K562 (cell line): ENCODE data around the gene HCAR3. TPM values are rescaled to one million over a fixed set of nuclear protein-coding genes. Genes with fewer than 3 reads are reported as not detected.

Source experiments
- ATAC-seq: fragments of 200-7000 bp; cut with Tn5 transposase; 3 replicates; pipeline ENCODE4 v1.9.1; 2020; ENCODE audit warnings: moderate library complexity
- BruUV-seq: library from RNA; stranded (reverse); fragments of 400-500 nt; replicated peaks from 2 replicates; lab custom pipeline; 2021; lab: Mats Ljungman, UMichigan
- CTCF ChIA-PET: fragments of 300-600 bp; formaldehyde crosslinking; extraction: SDS; loops from one replicate; lab custom pipeline; 2021; ENCODE audit warnings: low intra/inter-chr PET ratio; lab: Yijun Ruan, JAX
- POLR2A ChIA-PET: fragments of 300-600, 350-650 bp; sonication (Branson Sonifier 250); formaldehyde crosslinking; extraction: SDS; loops from one replicate; lab custom pipeline; 2021; ENCODE audit warnings: antibody characterized with exemption, inconsistent platforms; lab: Yijun Ruan, JAX
- DNase-seq, 4 experiments: peaks; one replicate each; pipeline versions ENCODE4 v3.0.0 to v3.0.0-alpha.2; 2011 to 2018; ENCODE audit warnings: low spot score in 3 of 4, mixed read lengths in 3 of 4; ENCODE audit errors: extremely low read depth in 1 of 4
- FAIRE-seq: peaks from 2 replicates; lab custom pipeline; 2011; peaks lifted over from hg19 to GRCh38; lab: Jason Lieb, UNC
- H2AFZ ChIP-seq: 2 replicates; pipeline ENCODE4 v1.6.0; 2011; ENCODE audit warnings: low read depth, low read length, control low read depth, inconsistent platforms
- H3K27ac ChIP-seq: fragments of 200-600 bp; 3 replicates; pipeline ENCODE4 v1.8.0; 2011; ENCODE audit warnings: low read depth, mild to moderate bottlenecking, control low read depth, inconsistent platforms, low read length, moderate library complexity, mixed read lengths; ENCODE audit errors: extremely low read depth
- H3K27me3 ChIP-seq, 2 experiments: fragments of 300-600 bp in 1 of 2; 2 replicates in 1 of 2; 3 replicates in 1 of 2; pipeline versions ENCODE4 v1.6.0 to v1.8.0; 2011; ENCODE audit warnings: inconsistent platforms in 2 of 2, low read length in 2 of 2, mild to moderate bottlenecking in 1 of 2, mixed read lengths in 1 of 2, moderate library complexity in 1 of 2; ENCODE audit not compliant: control insufficient read depth in 2 of 2, insufficient read depth in 2 of 2
- H3K36me3 ChIP-seq: fragments of 300-600 bp; 3 replicates; pipeline ENCODE4 v1.8.0; 2011; ENCODE audit warnings: mild to moderate bottlenecking, low read length, inconsistent platforms; ENCODE audit not compliant: control insufficient read depth, insufficient read depth
- H3K4me1 ChIP-seq, 2 experiments: fragments of 200-600 bp in 1 of 2; replicated peaks in 1 of 2; 2 replicates in 1 of 2; 3 replicates in 1 of 2; pipeline versions ENCODE4 v1.5.1 to v1.8.0; 2011; ENCODE audit warnings: inconsistent platforms in 2 of 2, low read length in 2 of 2, mild to moderate bottlenecking in 1 of 2, mixed read lengths in 1 of 2, moderate library complexity in 1 of 2; ENCODE audit not compliant: control insufficient read depth in 2 of 2, insufficient read depth in 2 of 2
- H3K4me2 ChIP-seq: 2 replicates; pipeline ENCODE4 v1.6.1; 2011; ENCODE audit warnings: low read length, control low read depth, inconsistent platforms, mixed read lengths; ENCODE audit not compliant: insufficient read depth
- H3K4me3 ChIP-seq: fragments of 200-600 bp; sonication (generic), shearing (Covaris generic); 2 replicates; pipeline ENCODE4 v1.5.1; 2016; ENCODE audit warnings: control low read depth, inconsistent platforms
- H3K79me2 ChIP-seq: fragments of 200-600 bp; 3 replicates; pipeline ENCODE4 v1.8.0; 2011; ENCODE audit warnings: low read length, inconsistent platforms; ENCODE audit not compliant: control insufficient read depth, insufficient read depth
- H3K9ac ChIP-seq, 2 experiments: 2 replicates each; pipeline versions ENCODE4 v1.6.0 to v1.6.1; 2011; ENCODE audit warnings: low read depth in 2 of 2, low read length in 2 of 2, control low read depth in 1 of 2, inconsistent platforms in 1 of 2, mild to moderate bottlenecking in 1 of 2, mixed read lengths in 1 of 2; ENCODE audit not compliant: insufficient read depth in 1 of 2
- H3K9me1 ChIP-seq: one replicate; pipeline ENCODE4 v1.6.0; 2011; ENCODE audit warnings: inconsistent platforms, mild to moderate bottlenecking, low read length, moderate library complexity; ENCODE audit not compliant: control insufficient read depth, insufficient read depth
- H3K9me3 ChIP-seq: replicated peaks from 2 replicates; pipeline ENCODE4 v1.5.1; 2011; ENCODE audit warnings: low read depth, low read length, inconsistent platforms; ENCODE audit not compliant: control insufficient read depth, insufficient read depth
- H4K20me1 ChIP-seq: replicated peaks from 2 replicates; pipeline ENCODE4 v1.6.1; 2011; ENCODE audit warnings: low read length, inconsistent platforms, mixed read lengths; ENCODE audit not compliant: control insufficient read depth, insufficient read depth
- CTCFL ChIP-seq: IDR thresholded peaks from 2 replicates; pipeline ENCODE4 v1.6.1; 2011; ENCODE audit warnings: borderline replicate concordance, low read depth, mild to moderate bottlenecking, moderate library complexity, low read length; ENCODE audit not compliant: insufficient read depth, poor library complexity, severe bottlenecking
- DLX4 ChIP-seq: fragments of 250-450 bp; sonication (Bioruptor Pico); IDR thresholded peaks from 2 replicates; pipeline ENCODE4 v1.6.1; 2021; ENCODE audit warnings: mild to moderate bottlenecking
- IRF9 ChIP-seq: fragments of 450-650 bp; IDR thresholded peaks from 2 replicates; pipeline ENCODE4 v1.6.1; 2016; ENCODE audit warnings: missing biosample characterization, missing genetic modification characterization
- KAT2B ChIP-seq: IDR thresholded peaks from one replicate; pipeline ENCODE4 v1.6.1; 2012; ENCODE audit warnings: low read depth, mild to moderate bottlenecking, control low read depth, inconsistent platforms, low read length, moderate library complexity
- L3MBTL2 ChIP-seq: fragments of 450-650 bp; IDR thresholded peaks from 2 replicates; pipeline ENCODE4 v1.6.1; 2016; ENCODE audit warnings: mild to moderate bottlenecking, moderate library complexity
- MBD1 ChIP-seq: fragments of 250-450 bp; sonication (Bioruptor Pico); IDR thresholded peaks from 2 replicates; pipeline ENCODE4 v1.8.0; 2022; ENCODE audit warnings: inconsistent platforms
- MCM3 ChIP-seq: fragments of 450-650 bp; IDR thresholded peaks from 2 replicates; pipeline ENCODE4 v1.6.1; 2016
- MEF2A ChIP-seq: IDR thresholded peaks from 2 replicates; pipeline ENCODE4 v1.6.1; 2011; ENCODE audit warnings: low read depth, mild to moderate bottlenecking, low read length, moderate library complexity; ENCODE audit not compliant: control insufficient read depth
- MEIS2 ChIP-seq: fragments of 450-650 bp; IDR thresholded peaks from 2 replicates; pipeline ENCODE4 v1.6.1; 2014; ENCODE audit warnings: mild to moderate bottlenecking; ENCODE audit not compliant: partially characterized antibody
- STAT5A ChIP-seq: IDR thresholded peaks from 2 replicates; pipeline ENCODE4 v1.6.1; 2012; ENCODE audit warnings: low read length, inconsistent platforms, borderline replicate concordance
- ZHX1 ChIP-seq: fragments of 150-350 bp; conservative IDR thresholded peaks from 2 replicates; pipeline ENCODE4 v1.6.1; 2014; ENCODE audit warnings: low read length
- ZNF197 ChIP-seq: fragments of 200-800 bp; sonication (Bioruptor generic); IDR thresholded peaks from 2 replicates; pipeline ENCODE4 v1.6.1; 2016; ENCODE audit warnings: low read depth, missing genetic modification characterization, missing compliant biosample characterization
- ZNF212 ChIP-seq: fragments of 450-650 bp; formaldehyde crosslinking; IDR thresholded peaks from 2 replicates; pipeline ENCODE4 v1.4.0; 2020; ENCODE audit warnings: mild to moderate bottlenecking
- ZNF408 ChIP-seq: fragments of 250-450 bp; sonication (Bioruptor Pico); IDR thresholded peaks from 2 replicates; pipeline ENCODE4 v1.4.0; 2020; ENCODE audit warnings: low read depth, mild to moderate bottlenecking, moderate library complexity
- ZNF41 ChIP-seq: fragments of 250-450 bp; sonication (Bioruptor Pico); conservative IDR thresholded peaks from 2 replicates; pipeline ENCODE4 v1.4.0; 2020; ENCODE audit warnings: mild to moderate bottlenecking
- ZSCAN29 ChIP-seq: fragments of 450-650 bp; IDR thresholded peaks from 2 replicates; pipeline ENCODE4 v1.6.1; 2017
- WGBS: fragments of 100-300 bp; shearing (Covaris generic); methylation state at CpG from one replicate; pipeline ENCODE4 v1.1.6; 2016; ENCODE audit warnings: low coverage, mixed read lengths; ENCODE audit not compliant: insufficient coverage; ENCODE audit errors: missing lambda C conversion rate; 5-methylcytosine and 5-hydroxymethylcytosine counted together
- in situ Hi-C: fragments of 300-500 bp; cut with MboI; formaldehyde crosslinking; loops from 4 replicates; pipeline ENCODE4 v1.15.0; 2018; ENCODE audit warnings: inconsistent platforms, mixed read lengths
- intact Hi-C: fragments of 100-400 bp; cut with micrococcal nuclease; formaldehyde crosslinking; loops from 2 replicates; pipeline ENCODE4 v1.14.2; 2022
- polyA plus RNA-seq, 8 experiments: library from polyadenylated mRNA; depleted of rRNA in 4 of 8; stranded (reverse) in 5 of 8; unstranded in 3 of 8; fragments of >200 nt; fragmentation: Nextera tagmentation in 2 of 8; fragmentation: Illumina TruSeq in 1 of 8; extraction: Ambion mirVana in 2 of 8; extraction: Trizol in 1 of 8; gene quantifications; 2 replicates each; pipeline versions ENCODE4 v1.2.1 to v1.2.3, GENCODE V29; 2011 to 2014; ENCODE audit warnings: inconsistent platforms in 1 of 8, missing spikeins in 1 of 8
- total RNA-seq, 7 experiments: library from RNA; depleted of rRNA in 6 of 7; stranded (reverse); fragments of >200 nt in 6 of 7; fragmentation: Illumina TruSeq in 2 of 7; extraction: Trizol in 2 of 7; gene quantifications; 2 replicates each; pipeline versions ENCODE4 v1.2.1 to v1.2.3, GENCODE V29; 2011 to 2021; ENCODE audit warnings: low replicate concordance in 1 of 7

HCAR3 gene
- total and polyA plus RNA-seq, 9 of the 15 experiments (the other 6 are each of a cell fraction or from before 2014, with no cell fraction given): not detected

GRCh38 chr12:122684297-122684813, 32.3 kb downstream of the HCAR3 start:
- FAIRE-seq (no peak), DNase-seq (no peak), ATAC-seq (no peak)
- intact Hi-C loops (no loop called here), in situ Hi-C loops (no loop called here)
- CTCF ChIA-PET: no interaction called here
- Histone ChIP-seq H3K27ac (no peak overlapping the region), H3K9ac (no peak overlapping the region), H3K9me1 (no peaks in the 10 kb centered on the region), H3K4me2 (no peak overlapping the region), H3K9me3 (no peaks in the 10 kb centered on the region), H3K36me3 (no peaks in the 10 kb centered on the region), H4K20me1 (no peaks in the 10 kb centered on the region), H2AFZ (no peak overlapping the region), H3K4me1 (peaks cover 0 to 1% of the 10 kb centered on the region in 2 experiments; a peak in 2 of 5 replicates), H3K27me3 (peaks cover 8 to 29% of the 10 kb centered on the region in 2 experiments; a peak in 4 of 5 replicates), H3K79me2 (no peaks in the 10 kb centered on the region), H3K4me3 (no peak overlapping the region)
- POLR2A ChIA-PET: no interaction called here
- BruUV-seq: no TSS peak
- TF ChIP-seq ZSCAN29 (no peak), ZHX1 (no peak), STAT5A (no peak), IRF9 (tag) (no peak), MEIS2 (no peak), KAT2B (no peak), MEF2A (no peak), MBD1 (no peak), L3MBTL2 (no peak), ZNF408 (CRISPR knock-in tag) (no peak), MCM3 (no peak), ZNF41 (CRISPR knock-in tag) (no peak), DLX4 (CRISPR knock-in tag) (no peak), CTCFL (no peak), ZNF197 (CRISPR knock-in tag) (no peak), ZNF212 (no peak)
- 4% methylated on average over 5 of the region's 5 CpGs for WGBS
